ENCODE data around the gene REN. TPM values are rescaled to one million over a fixed set of nuclear protein-coding genes. Genes with fewer than 3 reads are reported as not detected.

The REN gene
- total and polyA plus RNA-seq, 2 donors from 2014 or later: 32.4 to 1,159 TPM

- H3K27me3 ChIP-seq (ENCODE audit: control insufficient read depth, insufficient read depth, low read length): no peaks in the 10 kb centered on the region
- H3K9me3 ChIP-seq (ENCODE audit: control insufficient read depth in 2 of 3, insufficient read depth in 1 of 3, low read length in 3 of 3): no peaks in the 10 kb centered on the region
- H3K4me3 ChIP-seq (ENCODE audit: low read length in 3 of 3): no peak overlapping the region
- TF ChIP-seq CTCF (IDR thresholded peaks at IDR 0.05; ENCODE audit: borderline replicate concordance, extremely low read depth, insufficient read depth): no peak
- H3K36me3 ChIP-seq (ENCODE audit: control insufficient read depth in 2 of 3, insufficient read depth in 3 of 3, low read length in 3 of 3): no peaks in the 10 kb centered on the region
- H3K9ac ChIP-seq (ENCODE audit: low read length in 3 of 3): no peak overlapping the region
- no peak overlapping the region for H3K27ac ChIP-seq (ENCODE audit: low read depth in 2 of 2, low read length in 2 of 2)
- no peak for FAIRE-seq
- no peaks in the 10 kb centered on the region for H3K4me1 ChIP-seq (ENCODE audit: control insufficient read depth in 2 of 3, insufficient read depth in 2 of 3, low read depth in 1 of 3, low read length in 3 of 3)
- intact Hi-C loops (cut with DNase I): no loop called here
- peak in 1 of 5 donors; percentile 18 for DNase-seq
Measured at GRCh38 chr1:204201348-204202040, 35.4 kb upstream of the REN start.

DNA sequence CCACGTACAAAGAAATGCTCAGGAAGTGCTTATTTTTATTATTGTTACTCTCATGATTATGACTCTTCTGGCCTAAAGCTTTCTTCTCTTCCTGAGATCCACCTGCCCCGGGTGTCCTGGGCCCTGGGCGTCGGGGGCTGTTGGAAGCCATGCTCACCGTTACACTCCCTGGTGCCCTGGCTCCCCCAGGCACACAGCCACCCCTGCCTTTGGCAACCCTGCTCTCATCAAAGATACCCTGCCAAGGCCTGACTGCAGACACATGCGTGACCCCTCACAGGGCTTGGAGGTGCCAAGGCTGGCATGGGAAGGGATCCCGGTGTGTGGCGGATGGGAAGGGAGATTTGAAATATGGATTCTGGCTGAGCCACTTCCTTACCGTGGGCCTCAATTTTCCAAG, 33.4 kb upstream of the REN start:
- DNase-seq (peak in 1 of 5 donors; percentile 24), FAIRE-seq (no peak)
- no peak for TF ChIP-seq CTCF (IDR thresholded peaks at IDR 0.05; ENCODE audit: borderline replicate concordance, extremely low read depth, insufficient read depth)
- Histone ChIP-seq H3K9ac (ENCODE audit: low read length in 3 of 3) (no peak overlapping the region), H3K4me3 (ENCODE audit: low read length in 3 of 3) (no peak overlapping the region), H3K36me3 (ENCODE audit: control insufficient read depth in 2 of 3, insufficient read depth in 3 of 3, low read length in 3 of 3) (no peaks in the 10 kb centered on the region), H3K27ac (ENCODE audit: low read depth in 2 of 2, low read length in 2 of 2) (no peak overlapping the region), H3K4me1 (ENCODE audit: control insufficient read depth in 2 of 3, insufficient read depth in 2 of 3, low read depth in 1 of 3, low read length in 3 of 3) (no peaks in the 10 kb centered on the region), H3K9me3 (ENCODE audit: control insufficient read depth in 2 of 3, insufficient read depth in 1 of 3, low read length in 3 of 3) (peaks cover 0 to 3% (median 0%) of the 10 kb centered on the region in 3 donors), H3K27me3 (ENCODE audit: control insufficient read depth, insufficient read depth, low read length) (no peaks in the 10 kb centered on the region)
- intact Hi-C loops (cut with DNase I): no loop called here

DNA sequence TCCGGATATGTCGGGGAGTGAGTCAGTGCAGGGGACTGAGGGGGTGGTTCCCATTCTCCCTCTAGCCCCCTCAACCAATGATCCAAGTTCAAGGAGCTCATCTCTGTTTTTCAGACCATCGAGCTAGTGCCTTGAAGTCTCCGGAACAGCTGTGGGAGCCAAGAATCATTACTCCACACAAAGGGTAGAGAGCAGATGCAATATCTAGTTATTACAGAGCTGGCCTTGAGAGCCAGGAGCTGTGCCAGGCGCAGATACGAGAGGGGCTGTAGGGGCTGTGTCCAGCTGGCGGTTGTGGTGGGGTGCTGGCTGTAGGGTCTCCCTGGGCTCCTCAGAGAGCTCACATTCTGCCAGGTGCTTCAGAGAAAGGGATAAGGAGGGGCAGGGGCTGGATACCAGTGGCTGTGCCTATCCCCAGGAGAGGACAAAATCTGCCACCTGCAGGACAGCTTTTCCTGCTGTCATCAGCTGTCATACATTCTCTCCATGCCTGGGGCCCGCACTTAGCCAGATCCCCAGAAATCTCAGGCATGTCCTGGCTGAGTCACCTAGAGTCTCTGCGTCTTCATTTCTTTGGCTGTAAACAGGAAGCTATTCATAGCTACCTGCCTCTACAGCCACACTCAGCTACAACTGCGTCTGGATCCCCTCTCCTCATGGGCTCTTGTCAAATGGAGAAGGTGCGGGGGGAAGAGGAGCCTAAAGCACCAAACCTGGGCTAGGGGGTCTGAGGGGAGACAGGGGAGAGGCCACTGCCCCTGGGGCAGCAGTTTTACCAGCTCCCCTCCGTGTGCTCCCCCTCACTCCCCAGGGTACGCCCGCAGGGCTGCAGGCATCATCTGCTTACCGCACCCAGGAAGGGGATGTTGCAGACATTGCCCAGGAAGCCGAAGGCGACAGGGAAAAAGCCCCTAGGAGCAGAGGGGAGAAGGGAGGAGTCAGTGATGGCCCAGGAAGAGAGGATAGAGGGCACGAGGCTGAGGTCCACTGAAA, 32.5 kb upstream of the REN start:
- DNase-seq: peak in 1 of 5 donors; percentile 28
- no peak for FAIRE-seq
- Histone ChIP-seq H3K9ac (ENCODE audit: low read length in 3 of 3) (no peak overlapping the region), H3K27me3 (ENCODE audit: control insufficient read depth, insufficient read depth, low read length) (no peaks in the 10 kb centered on the region), H3K4me1 (ENCODE audit: control insufficient read depth in 2 of 3, insufficient read depth in 2 of 3, low read depth in 1 of 3, low read length in 3 of 3) (no peaks in the 10 kb centered on the region), H3K4me3 (ENCODE audit: low read length in 3 of 3) (no peak overlapping the region), H3K36me3 (ENCODE audit: control insufficient read depth in 2 of 3, insufficient read depth in 3 of 3, low read length in 3 of 3) (no peaks in the 10 kb centered on the region), H3K9me3 (ENCODE audit: control insufficient read depth in 2 of 3, insufficient read depth in 1 of 3, low read length in 3 of 3) (peaks cover 0 to 3% (median 0%) of the 10 kb centered on the region in 3 donors), H3K27ac (ENCODE audit: low read depth in 2 of 2, low read length in 2 of 2) (no peak overlapping the region)
- no peak for TF ChIP-seq CTCF (IDR thresholded peaks at IDR 0.05; ENCODE audit: borderline replicate concordance, extremely low read depth, insufficient read depth)
- intact Hi-C loops (cut with DNase I): no loop called here

Measured in kidney (tissue), 14 donors.